VCaP (cell line): ENCODE measurements around the gene CDK4.

Experiments
- H3K27ac ChIP-seq: fragments of 450-650 bp; 2 replicates; pipeline ENCODE4 v1.5.1; 2017
- TF ChIP-seq, protein P1 (sequence below): fragments of 450-650 bp; conservative IDR thresholded peaks from 2 replicates; pipeline ENCODE4 v1.5.1; 2017; ENCODE audit warnings: mild to moderate bottlenecking, moderate library complexity

CDK4 gene

DNA sequence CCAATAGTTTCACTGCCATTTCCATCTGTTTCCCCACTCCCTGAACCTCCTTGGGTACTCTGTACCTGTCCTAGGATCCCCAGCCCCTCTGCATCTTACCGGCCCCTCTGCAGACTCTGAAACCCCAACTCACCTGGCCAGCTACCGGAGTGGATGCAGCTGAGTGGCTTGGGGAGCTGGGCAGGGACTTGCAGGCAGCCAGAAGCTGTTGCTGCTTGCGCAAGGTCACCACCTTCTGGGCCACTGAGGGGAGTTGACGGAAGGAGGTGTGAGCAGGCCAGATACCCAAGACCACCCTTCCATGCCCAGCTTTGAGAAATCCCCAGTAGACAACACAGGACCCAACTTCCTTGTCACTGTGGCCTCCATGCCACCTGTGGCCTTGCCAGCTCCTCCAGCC lies 19.8 kb downstream of the CDK4 start:
- TF ChIP-seq, protein P1, sequence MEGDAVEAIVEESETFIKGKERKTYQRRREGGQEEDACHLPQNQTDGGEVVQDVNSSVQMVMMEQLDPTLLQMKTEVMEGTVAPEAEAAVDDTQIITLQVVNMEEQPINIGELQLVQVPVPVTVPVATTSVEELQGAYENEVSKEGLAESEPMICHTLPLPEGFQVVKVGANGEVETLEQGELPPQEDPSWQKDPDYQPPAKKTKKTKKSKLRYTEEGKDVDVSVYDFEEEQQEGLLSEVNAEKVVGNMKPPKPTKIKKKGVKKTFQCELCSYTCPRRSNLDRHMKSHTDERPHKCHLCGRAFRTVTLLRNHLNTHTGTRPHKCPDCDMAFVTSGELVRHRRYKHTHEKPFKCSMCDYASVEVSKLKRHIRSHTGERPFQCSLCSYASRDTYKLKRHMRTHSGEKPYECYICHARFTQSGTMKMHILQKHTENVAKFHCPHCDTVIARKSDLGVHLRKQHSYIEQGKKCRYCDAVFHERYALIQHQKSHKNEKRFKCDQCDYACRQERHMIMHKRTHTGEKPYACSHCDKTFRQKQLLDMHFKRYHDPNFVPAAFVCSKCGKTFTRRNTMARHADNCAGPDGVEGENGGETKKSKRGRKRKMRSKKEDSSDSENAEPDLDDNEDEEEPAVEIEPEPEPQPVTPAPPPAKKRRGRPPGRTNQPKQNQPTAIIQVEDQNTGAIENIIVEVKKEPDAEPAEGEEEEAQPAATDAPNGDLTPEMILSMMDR, result no peak
- H3K27ac ChIP-seq, result no peak overlapping the region

DNA sequence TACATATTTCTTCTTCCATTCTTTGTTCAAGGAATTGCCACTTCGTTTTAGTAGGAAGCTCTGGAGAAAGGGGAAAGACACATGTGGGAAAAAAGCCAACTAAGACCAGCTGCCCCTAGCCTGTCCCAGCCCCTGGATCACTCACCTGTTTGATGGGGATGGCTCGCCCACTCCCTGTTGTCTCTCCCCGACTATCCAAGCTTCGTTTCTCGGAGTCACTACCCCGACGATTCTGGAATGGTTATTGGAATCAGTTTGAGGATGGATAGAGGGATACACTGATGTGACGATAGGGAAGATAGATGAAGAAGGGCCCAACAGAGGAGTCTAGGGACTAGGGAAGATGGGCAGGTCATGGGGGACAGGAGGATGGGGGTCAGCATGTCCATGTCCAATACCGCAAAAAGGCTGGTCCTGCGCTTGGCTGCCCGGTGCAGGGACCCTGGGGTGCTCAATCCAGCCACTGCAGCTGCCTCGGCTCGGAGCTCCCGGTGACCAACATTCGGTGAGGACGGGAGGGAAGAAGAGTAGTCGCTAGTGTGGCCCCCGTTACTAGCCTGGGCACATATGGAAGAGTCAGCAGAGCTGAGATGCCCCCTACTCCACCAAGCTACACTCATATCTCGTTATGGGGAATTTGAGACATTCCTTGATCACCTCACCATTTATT lies 20.6 kb downstream of the CDK4 start:
- TF ChIP-seq, protein P1, result no peak
- no peak overlapping the region for H3K27ac ChIP-seq

DNA sequence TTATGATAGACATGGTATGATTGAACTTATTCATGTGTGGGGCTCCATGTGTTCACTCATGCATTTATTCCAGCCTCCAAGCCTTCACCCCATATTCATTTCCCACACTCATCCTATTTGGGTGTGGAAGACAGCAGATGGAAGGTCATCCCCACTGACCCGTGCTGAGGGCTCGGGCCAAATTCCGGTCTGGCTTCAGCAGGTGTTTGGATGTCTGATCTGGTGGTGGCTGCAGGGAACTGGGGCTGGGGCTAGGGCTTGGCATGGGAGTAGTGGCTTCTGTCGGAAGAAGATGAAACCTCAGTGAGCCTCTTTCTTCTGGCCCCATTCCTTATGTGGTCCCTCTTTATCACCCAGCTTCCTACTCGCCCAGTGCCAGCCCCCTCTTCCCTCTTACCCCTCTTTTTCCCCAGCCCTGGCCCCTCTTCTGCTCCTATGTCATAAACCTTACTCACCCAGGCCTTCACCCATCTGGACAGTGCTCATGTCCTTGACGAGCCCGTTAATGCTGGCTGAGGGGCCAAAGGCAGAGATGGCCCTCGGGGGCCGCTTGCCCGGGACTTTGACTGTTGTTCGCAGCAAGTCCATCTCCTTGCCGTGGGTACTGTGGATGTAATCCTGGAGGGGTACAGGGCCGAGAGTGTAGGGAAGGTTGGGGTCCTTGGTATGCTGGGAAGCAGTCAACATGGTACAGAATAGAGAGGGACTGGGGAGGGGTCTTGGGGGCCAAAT lies 21.6 kb downstream of the CDK4 start:
- no peak overlapping the region for H3K27ac ChIP-seq
- TF ChIP-seq, protein P1, result no peak

DNA sequence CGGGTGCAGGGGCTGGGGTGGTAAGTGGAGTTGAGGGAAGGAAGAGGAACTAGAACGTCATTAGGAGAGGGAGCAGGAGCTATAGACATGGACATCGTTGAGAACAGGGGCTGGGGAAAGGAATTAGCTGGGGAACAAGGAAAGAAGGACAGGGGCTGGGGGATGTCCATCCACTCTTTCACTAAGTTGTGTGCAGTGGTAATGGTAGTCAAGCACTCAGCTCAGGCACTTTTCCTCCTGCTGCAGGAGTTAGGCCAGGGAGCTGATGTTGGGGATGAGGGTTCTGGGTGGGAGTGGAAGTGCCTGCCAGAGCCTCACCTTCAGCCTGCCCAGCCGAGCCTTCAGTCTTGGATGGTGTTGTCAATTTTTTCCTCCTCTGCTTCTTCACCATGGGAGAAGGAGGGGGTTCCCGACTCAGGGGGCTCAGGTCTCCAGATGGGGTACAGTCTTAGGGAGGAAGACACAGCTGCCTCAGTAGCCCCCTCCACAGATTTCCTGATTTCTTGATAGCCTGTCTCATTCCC lies 22.7 kb downstream of the CDK4 start:
- TF ChIP-seq, protein P1, result no peak
- H3K27ac ChIP-seq, result no peak overlapping the region

DNA sequence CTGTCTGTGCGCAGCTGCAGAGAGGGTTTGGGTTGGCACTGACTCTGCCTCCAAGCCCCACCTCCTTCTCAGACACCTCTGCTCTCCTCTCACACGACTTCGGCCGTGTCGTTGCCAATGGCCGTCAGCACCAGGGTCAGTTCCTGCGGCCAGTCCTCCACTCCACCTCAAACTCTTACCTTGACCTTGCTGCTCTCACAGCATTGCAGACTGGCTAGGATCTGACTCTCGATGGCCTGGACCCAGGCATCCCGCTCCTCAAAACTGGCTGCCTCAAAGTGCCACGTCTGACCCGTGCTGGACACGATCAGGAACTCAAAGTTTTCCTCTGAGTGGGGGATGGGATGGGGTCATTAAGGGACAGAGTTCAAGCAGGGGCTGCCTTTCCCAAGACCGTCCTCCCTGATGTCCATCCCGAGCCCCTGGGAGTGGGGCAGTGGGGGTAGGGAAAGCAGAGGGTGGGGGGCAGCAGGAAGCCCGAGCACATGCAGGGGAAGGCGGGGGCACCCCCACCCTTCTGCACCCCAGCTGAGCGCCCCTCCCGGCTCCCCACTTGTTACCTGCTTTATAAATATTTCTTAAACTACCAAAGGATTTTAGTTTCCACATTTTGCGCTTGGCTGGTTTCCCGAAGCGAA lies 24.2 kb downstream of the CDK4 start:
- peak overlapping the region; percentile 88 for H3K27ac ChIP-seq
- TF ChIP-seq, protein P1, result no peak

DNA sequence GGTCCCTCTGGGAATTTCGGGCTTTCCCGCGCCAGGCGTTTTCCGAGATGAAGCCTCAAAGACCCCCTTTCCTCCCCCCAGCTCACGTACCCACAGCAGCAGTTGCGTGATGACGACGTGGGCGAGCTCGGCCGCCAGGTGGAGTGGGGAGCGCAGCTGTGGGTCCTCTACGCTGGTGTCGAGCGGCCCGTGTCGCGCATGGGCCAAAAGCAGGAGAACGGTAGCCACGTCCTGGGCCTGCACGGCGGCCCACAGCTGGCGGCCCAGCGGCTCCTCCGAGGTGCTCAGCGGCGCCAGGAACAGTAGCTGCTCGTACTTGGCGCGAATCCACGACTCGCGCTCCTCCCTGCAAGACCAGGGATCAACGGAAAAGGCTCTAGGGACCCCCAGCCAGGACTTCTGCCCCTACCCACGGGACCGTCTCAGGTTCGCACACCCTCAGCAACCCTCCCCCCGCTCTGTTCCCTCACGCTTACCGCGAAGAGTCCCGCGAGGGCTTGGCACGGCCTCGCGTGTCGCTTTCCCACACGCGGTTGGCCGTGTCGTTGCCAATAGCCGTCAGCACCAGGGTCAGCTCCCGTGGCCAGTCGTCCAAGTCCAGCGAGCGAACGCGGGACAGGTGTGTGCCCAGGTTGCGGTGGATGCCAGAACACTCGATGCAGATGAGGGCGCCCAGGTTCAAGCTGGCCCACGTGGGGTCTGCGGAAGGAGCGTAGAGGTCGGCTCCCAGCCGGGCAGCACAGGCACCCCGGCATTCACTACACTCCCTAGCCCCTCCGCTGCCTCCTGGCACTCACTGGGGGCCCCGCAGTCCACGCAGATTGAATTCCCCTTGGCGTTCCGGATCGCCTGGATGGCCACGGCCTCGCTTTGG lies 25.0 kb downstream of the CDK4 start:
- TF ChIP-seq, protein P1, result peak; percentile 10; the same call in 1 of the 2 replicates
- peak overlapping the region; percentile 88 for H3K27ac ChIP-seq
